Activated CD4-positive, alpha-beta memory T cell treated with anti-CD3 and anti-CD28 coated beads for 36 hours (primary cell): ENCODE measurements around the gene PRDX3. TPM values are rescaled to one million over a fixed set of nuclear protein-coding genes. Genes with fewer than 3 reads are reported as not detected.
"Not testable (repeated sequence)": the region's sequence is repeated elsewhere in the genome, so short reads cannot be mapped to it uniquely, and the experiment has no call there.

Experiments
- CTCF ChIA-PET: fragments of 350-600 bp; sonication (Branson Sonifier 250); formaldehyde crosslinking; loops from one replicate; lab custom pipeline; 2021; ENCODE audit warnings: antibody characterized with exemption, inconsistent platforms; lab: Charles Lee
- POLR2A ChIA-PET: fragments of 350-600 bp; sonication (Branson Sonifier 250); formaldehyde crosslinking; loops from one replicate; lab custom pipeline; 2021; ENCODE audit warnings: antibody characterized with exemption; lab: Charles Lee
- DNase-seq: peaks from one replicate; pipeline ENCODE4 v3.0.0-alpha.2; 2020
- H3K27ac Mint-ChIP-seq: one replicate; pipeline ENCODE4 v1.8.0; 2021; ENCODE audit warnings: mixed read lengths
- H3K27me3 Mint-ChIP-seq: one replicate; pipeline ENCODE4 v1.8.0; 2021; ENCODE audit warnings: mixed read lengths
- H3K36me3 Mint-ChIP-seq: one replicate; pipeline ENCODE4 v1.8.0; 2021; ENCODE audit warnings: mixed read lengths
- H3K4me1 Mint-ChIP-seq: one replicate; pipeline ENCODE4 v1.8.0; 2021; ENCODE audit warnings: low read depth, mixed read lengths
- H3K4me3 Mint-ChIP-seq: one replicate; pipeline ENCODE4 v1.8.0; 2021; ENCODE audit warnings: mild to moderate bottlenecking, mixed read lengths
- H3K9me3 Mint-ChIP-seq: one replicate; pipeline ENCODE4 v1.8.0; 2021; ENCODE audit warnings: mixed read lengths
- intact Hi-C: fragments of 100-400 bp; cut with micrococcal nuclease; formaldehyde crosslinking; loops from one replicate; pipeline ENCODE4 v1.15.1; 2023
- total RNA-seq, 2 experiments: library from RNA; stranded (reverse); gene quantifications; one replicate each; pipeline ENCODE4 v1.2.3, GENCODE V29; 2021

The PRDX3 gene
- total RNA-seq, 2 experiments from 2014 or later = 173 to 182 TPM

GRCh38 chr10:119137878-119138277 is 40.7 kb downstream of the PRDX3 start:
- POLR2A ChIA-PET, intact Hi-C loops, CTCF ChIA-PET, H3K4me3 Mint-ChIP-seq, H3K27me3 Mint-ChIP-seq, DNase-seq, H3K27ac Mint-ChIP-seq, H3K9me3 Mint-ChIP-seq: not testable (repeated sequence)
- peaks cover 29% of the 10 kb centered on the region for H3K36me3 Mint-ChIP-seq
- peaks cover 31% of the 10 kb centered on the region for H3K4me1 Mint-ChIP-seq

- DNase-seq = no peak
- no peaks in the 10 kb centered on the region for H3K27me3 Mint-ChIP-seq
- H3K36me3 Mint-ChIP-seq = peaks cover 41% of the 10 kb centered on the region
- no peaks in the 10 kb centered on the region for H3K9me3 Mint-ChIP-seq
- POLR2A ChIA-PET = interaction anchor here (1.3 to 1.5 kb wide), 2 partner anchors 32 to 56 kb away, joined by 3 to 5 read pairs; partner anchors contain the start of genes DENND10 and EIF3A
- H3K27ac Mint-ChIP-seq = peak overlapping the region; percentile 18
- CTCF ChIA-PET = interaction anchor here (1.0 kb wide), 2 partner anchors 62 to 70 kb away, joined by 3 to 4 read pairs; no protein-coding TSS in a partner anchor
- intact Hi-C loops = no loop called here
- peaks cover 49% of the 10 kb centered on the region for H3K4me1 Mint-ChIP-seq
- no peak overlapping the region for H3K4me3 Mint-ChIP-seq
Observed at GRCh38 chr10:119136084-119136483, 42.5 kb downstream of the PRDX3 start.

DNA sequence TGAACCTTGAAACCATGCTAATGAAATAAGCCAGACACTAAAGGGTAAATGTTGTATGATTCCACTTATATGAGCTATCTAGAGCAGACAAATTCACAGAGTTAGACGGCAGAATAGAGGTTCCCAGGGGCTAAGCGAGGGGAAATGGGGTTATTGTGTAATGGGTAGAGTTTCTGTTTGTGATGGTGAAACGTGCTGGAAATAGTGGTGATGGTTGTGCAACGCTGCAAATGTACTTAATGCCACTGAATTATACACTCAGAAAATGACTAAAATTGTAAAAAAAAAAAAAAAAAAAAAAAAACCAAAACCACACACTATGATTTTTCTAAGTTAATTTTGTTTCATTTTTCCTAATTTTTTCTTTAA is 43.1 kb downstream of the PRDX3 start:
- Mint-ChIP-seq H3K4me3 (no peak overlapping the region), H3K36me3 (peaks cover 46% of the 10 kb centered on the region), H3K9me3 (no peaks in the 10 kb centered on the region), H3K27ac (peak overlapping the region; percentile 61), H3K27me3 (no peaks in the 10 kb centered on the region), H3K4me1 (peaks cover 54% of the 10 kb centered on the region)
- intact Hi-C loops = loop anchor here (2.0 kb wide), 1 partner anchor 407 kb away; the partner anchor contains the start of gene RGS10
- ChIA-PET POLR2A (interaction anchor here (1.3 to 1.5 kb wide), 2 partner anchors 31 to 56 kb away, joined by 3 to 5 read pairs; partner anchors contain the start of genes DENND10 and EIF3A), CTCF (interaction anchor here (1.0 kb wide), 2 partner anchors 63 to 71 kb away, joined by 3 to 4 read pairs; no protein-coding TSS in a partner anchor)
- peak; percentile 53 for DNase-seq

DNA sequence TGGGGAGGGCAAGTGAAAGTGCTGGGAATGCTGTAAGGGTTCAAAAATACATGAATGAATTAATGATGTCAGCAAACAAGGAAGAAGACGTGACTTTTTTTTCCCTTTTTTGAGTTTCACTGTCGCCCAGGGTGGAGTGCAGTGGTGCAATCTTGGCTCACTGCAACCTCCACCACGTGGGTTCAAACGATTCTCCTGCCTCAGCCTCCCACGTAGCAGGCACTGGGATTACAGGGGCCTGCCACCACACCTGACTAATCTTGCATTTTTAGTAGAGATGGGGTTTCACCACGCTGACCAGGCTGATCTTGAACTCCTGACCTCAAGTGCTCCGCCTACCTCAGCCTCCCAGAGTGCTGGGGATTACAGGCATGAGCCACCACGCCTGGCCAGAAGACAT is 44.7 kb downstream of the PRDX3 start:
- ChIA-PET CTCF (no interaction called here), POLR2A (interaction anchor here (0.7 to 0.9 kb wide), 2 partner anchors 172 to 388 kb away, joined by 3 to 6 read pairs; no protein-coding TSS in a partner anchor)
- intact Hi-C loops = loop anchor here (2.0 to 5.0 kb wide), 5 partner anchors 75 to 518 kb away; partner anchors contain the start of genes BAG3 and RGS10
- H3K36me3 Mint-ChIP-seq = peaks cover 48% of the 10 kb centered on the region
- H3K27ac Mint-ChIP-seq = peak overlapping the region; percentile 100
- no peak overlapping the region for H3K4me3 Mint-ChIP-seq
- no peaks in the 10 kb centered on the region for H3K9me3 Mint-ChIP-seq
- DNase-seq = peak; percentile 88
- peaks cover 62% of the 10 kb centered on the region for H3K4me1 Mint-ChIP-seq
- H3K27me3 Mint-ChIP-seq = no peaks in the 10 kb centered on the region

DNA sequence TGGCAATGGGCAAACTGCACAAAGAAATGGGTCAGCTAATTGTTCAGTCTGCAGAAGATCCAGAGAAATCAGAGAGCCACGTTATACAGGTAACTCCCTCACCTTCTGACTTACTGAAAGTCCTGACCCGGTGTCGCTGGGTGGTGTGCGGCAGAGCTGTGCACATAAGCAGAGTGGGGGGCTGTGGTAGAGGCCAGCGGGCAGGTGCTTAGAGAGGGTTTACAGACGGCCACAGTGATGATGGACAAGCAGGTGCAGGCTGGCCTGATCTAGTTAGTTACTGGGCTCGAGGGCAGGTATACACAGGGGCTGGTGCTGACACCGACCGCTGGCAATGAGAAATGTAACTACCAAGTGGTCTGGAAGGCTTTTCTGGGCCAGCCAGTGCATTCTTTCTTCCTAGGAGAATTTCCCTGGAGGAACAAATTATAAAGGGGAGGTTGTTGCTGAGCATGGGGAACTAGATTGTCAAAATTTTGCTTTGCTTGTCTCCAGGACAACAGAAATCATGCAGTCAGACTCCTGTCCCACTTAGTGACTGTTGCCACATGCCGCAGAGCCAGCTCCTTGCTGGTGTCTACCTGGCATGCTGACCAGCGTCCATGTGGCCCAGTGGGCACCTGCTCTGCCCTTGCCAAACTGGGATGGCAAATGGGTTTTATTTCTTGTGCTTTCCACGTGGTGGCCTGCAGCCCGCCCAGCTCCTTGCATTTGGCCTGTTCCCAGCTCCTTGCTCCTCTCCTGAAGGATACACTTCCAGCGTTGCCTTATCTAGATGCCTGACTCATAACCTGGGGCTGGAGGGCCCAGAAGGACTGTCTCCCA is 45.9 kb downstream of the PRDX3 start:
- intact Hi-C loops = loop anchor here (1.0 to 5.0 kb wide), 7 partner anchors 42 to 520 kb away; partner anchors contain the start of genes BAG3, EIF3A and PRDX3
- POLR2A ChIA-PET = interaction anchor here (0.7 to 2.0 kb wide), 9 partner anchors 12 to 390 kb away, joined by 3 to 10 read pairs (median 6); partner anchors contain the start of genes DENND10 and EIF3A

GRCh38 chr10:119131512-119132240 is 46.9 kb downstream of the PRDX3 start:
- Mint-ChIP-seq H3K9me3 (no peaks in the 10 kb centered on the region), H3K27me3 (no peaks in the 10 kb centered on the region), H3K36me3 (peaks cover 46% of the 10 kb centered on the region), H3K4me3 (peak overlapping the region; percentile 80), H3K4me1 (peaks cover 60% of the 10 kb centered on the region), H3K27ac (peak overlapping the region; percentile 100)
- peak; percentile 76 for DNase-seq
- intact Hi-C loops = loop anchor here (1.0 to 5.0 kb wide), 8 partner anchors 27 to 521 kb away; partner anchors contain the start of genes BAG3, DENND10, EIF3A and PRDX3
- POLR2A ChIA-PET = interaction anchor here (0.6 to 2.0 kb wide), 10 partner anchors 11 to 184 kb away, joined by 3 to 10 read pairs (median 5); partner anchors contain the start of genes DENND10, EIF3A, PRDX3 and SFXN4
- CTCF ChIA-PET = interaction anchor here (0.8 to 2.0 kb wide), 6 partner anchors 27 to 75 kb away, joined by 3 to 5 read pairs (median 4); partner anchors contain the start of genes DENND10, GRK5, PRDX3 and SFXN4

More for the DNA sequence above, 45.9 kb downstream of the PRDX3 start:
- DNase-seq = no peak
- H3K27ac Mint-ChIP-seq = peak overlapping the region; percentile 100
- no peaks in the 10 kb centered on the region for H3K9me3 Mint-ChIP-seq
- H3K4me3 Mint-ChIP-seq = peak overlapping the region; percentile 80
- no peaks in the 10 kb centered on the region for H3K27me3 Mint-ChIP-seq
- CTCF ChIA-PET = interaction anchor here (1.0 to 2.0 kb wide), 4 partner anchors 28 to 74 kb away, joined by 3 to 5 read pairs (median 4); partner anchors contain the start of genes DENND10, GRK5 and SFXN4
- H3K36me3 Mint-ChIP-seq = peaks cover 46% of the 10 kb centered on the region
- peaks cover 60% of the 10 kb centered on the region for H3K4me1 Mint-ChIP-seq

- Mint-ChIP-seq H3K9me3 (no peaks in the 10 kb centered on the region), H3K4me1 (peaks cover 52% of the 10 kb centered on the region), H3K27me3 (no peaks in the 10 kb centered on the region), H3K36me3 (peaks cover 50% of the 10 kb centered on the region), H3K4me3 (no peak overlapping the region), H3K27ac (peak overlapping the region; percentile 13)
- intact Hi-C loops = loop anchor here (5.0 kb wide), 1 partner anchor 523 kb away; the partner anchor contains the start of gene BAG3
- CTCF ChIA-PET = interaction anchor here (1.2 kb wide), 1 partner anchor 77 kb away, joined by 3 read pairs; the partner anchor contains the start of gene GRK5
- POLR2A ChIA-PET = no interaction called here
- DNase-seq = no peak
Observed at GRCh38 chr10:119129721-119130120, 48.9 kb downstream of the PRDX3 start.

DNA sequence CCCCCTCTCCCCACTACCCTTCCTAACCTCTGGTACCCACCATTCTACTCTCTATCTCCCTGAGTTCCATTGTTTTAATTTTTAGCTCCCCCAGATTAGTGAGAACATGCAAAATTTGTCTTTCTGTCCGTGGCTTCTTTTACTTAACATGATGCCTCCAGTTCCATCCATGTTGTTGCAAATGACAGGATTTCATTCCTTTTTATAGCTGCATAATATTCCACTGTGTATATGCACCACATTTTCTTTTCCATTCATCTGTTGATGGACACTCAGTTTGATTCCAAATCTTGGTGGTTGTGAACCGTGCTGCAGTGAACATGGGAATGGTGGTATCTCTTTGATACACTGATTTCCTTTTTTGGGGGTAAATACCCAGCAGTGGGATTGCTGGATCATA is 52.7 kb downstream of the PRDX3 start:
- Mint-ChIP-seq H3K36me3 (peaks cover 43% of the 10 kb centered on the region), H3K27me3 (no peaks in the 10 kb centered on the region), H3K27ac (no peak overlapping the region), H3K9me3 (no peaks in the 10 kb centered on the region), H3K4me3 (no peak overlapping the region), H3K4me1 (peaks cover 18% of the 10 kb centered on the region)
- intact Hi-C loops = no loop called here
- no peak for DNase-seq
- ChIA-PET POLR2A (no interaction called here), CTCF (interaction anchor here (0.7 kb wide), 1 partner anchor 9 kb away, joined by 3 read pairs; no protein-coding TSS in a partner anchor)

- H3K27ac Mint-ChIP-seq = no peak overlapping the region
- DNase-seq = no peak
- no peaks in the 10 kb centered on the region for H3K27me3 Mint-ChIP-seq
- H3K9me3 Mint-ChIP-seq = no peaks in the 10 kb centered on the region
- H3K36me3 Mint-ChIP-seq = peaks cover 32% of the 10 kb centered on the region
- H3K4me1 Mint-ChIP-seq = peaks cover 3% of the 10 kb centered on the region
- CTCF ChIA-PET = no interaction called here
- intact Hi-C loops = no loop called here
- H3K4me3 Mint-ChIP-seq = no peak overlapping the region
- POLR2A ChIA-PET = interaction anchor here (1.4 kb wide), 1 partner anchor 11 kb away, joined by 4 read pairs; no protein-coding TSS in a partner anchor
Observed at GRCh38 chr10:119120875-119121274, 57.7 kb downstream of the PRDX3 start.

DNA sequence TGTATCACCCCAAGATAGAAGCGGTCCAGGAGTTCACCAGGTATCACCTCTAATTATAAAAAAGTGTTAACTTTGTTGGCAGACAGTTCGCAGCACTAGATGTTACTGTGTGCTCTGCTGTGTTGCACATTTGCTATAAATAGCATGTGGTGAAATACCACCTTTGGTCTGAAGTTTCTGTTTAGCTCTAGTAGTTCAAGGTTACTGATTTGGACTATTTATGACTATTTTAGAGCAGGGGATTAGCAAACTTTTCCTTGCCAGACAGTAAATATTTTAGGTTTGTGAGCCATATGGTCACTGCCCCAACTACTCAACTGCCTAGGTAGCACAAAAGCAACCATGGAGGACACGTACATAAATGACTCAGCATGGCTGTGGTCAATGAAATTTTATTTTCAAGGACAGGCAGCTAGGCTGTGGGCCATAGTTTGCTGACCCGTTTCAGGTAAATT is 58.2 kb downstream of the PRDX3 start:
- Mint-ChIP-seq H3K9me3 (no peaks in the 10 kb centered on the region), H3K36me3 (peaks cover 30% of the 10 kb centered on the region), H3K27ac (no peak overlapping the region), H3K4me1 (peaks cover 3% of the 10 kb centered on the region), H3K27me3 (no peaks in the 10 kb centered on the region), H3K4me3 (no peak overlapping the region)
- DNase-seq = no peak
- ChIA-PET CTCF (no interaction called here), POLR2A (interaction anchor here (1.4 kb wide), 1 partner anchor 12 kb away, joined by 4 read pairs; no protein-coding TSS in a partner anchor)
- intact Hi-C loops = no loop called here

- Mint-ChIP-seq H3K27ac (peak overlapping the region; percentile 18), H3K4me1 (peaks cover 4% of the 10 kb centered on the region), H3K4me3 (no peak overlapping the region), H3K9me3 (no peaks in the 10 kb centered on the region), H3K36me3 (peaks cover 31% of the 10 kb centered on the region), H3K27me3 (no peaks in the 10 kb centered on the region)
- ChIA-PET POLR2A (interaction anchor here (0.6 kb wide), 1 partner anchor 43 kb away, joined by 5 read pairs; no protein-coding TSS in a partner anchor), CTCF (interaction anchor here (0.7 kb wide), 1 partner anchor 427 kb away, joined by 3 read pairs; no protein-coding TSS in a partner anchor)
- no peak for DNase-seq
- intact Hi-C loops = no loop called here
Observed at GRCh38 chr10:119119400-119119799, 59.2 kb downstream of the PRDX3 start.
